IPS-18a (cell line): ENCODE data around the gene SSBP2.

ENCODE experiments used
- H3K27ac ChIP-seq: one replicate; pipeline ENCODE4 v1.5.1; 2013; ENCODE audit warnings: low read length
- H3K27me3 ChIP-seq: one replicate; pipeline ENCODE4 v1.6.1; 2013; ENCODE audit warnings: mild to moderate bottlenecking, low read length; ENCODE audit not compliant: control insufficient read depth, insufficient read depth
- H3K36me3 ChIP-seq: one replicate; pipeline ENCODE4 v1.6.1; 2013; ENCODE audit warnings: low read depth, low read length; ENCODE audit not compliant: control insufficient read depth
- H3K4me1 ChIP-seq: one replicate; pipeline ENCODE4 v1.6.1; 2013; ENCODE audit warnings: low read depth, low read length; ENCODE audit not compliant: control insufficient read depth
- H3K4me3 ChIP-seq: one replicate; pipeline ENCODE4 v1.5.1; 2013; ENCODE audit warnings: low read length
- H3K9ac ChIP-seq: one replicate; pipeline ENCODE4 v1.6.1; 2013; ENCODE audit warnings: mild to moderate bottlenecking, low read length, moderate library complexity
- H3K9me3 ChIP-seq: one replicate; pipeline ENCODE4 v1.6.1; 2013; ENCODE audit warnings: low read depth, low read length; ENCODE audit not compliant: control insufficient read depth

Gene SSBP2

DNA sequence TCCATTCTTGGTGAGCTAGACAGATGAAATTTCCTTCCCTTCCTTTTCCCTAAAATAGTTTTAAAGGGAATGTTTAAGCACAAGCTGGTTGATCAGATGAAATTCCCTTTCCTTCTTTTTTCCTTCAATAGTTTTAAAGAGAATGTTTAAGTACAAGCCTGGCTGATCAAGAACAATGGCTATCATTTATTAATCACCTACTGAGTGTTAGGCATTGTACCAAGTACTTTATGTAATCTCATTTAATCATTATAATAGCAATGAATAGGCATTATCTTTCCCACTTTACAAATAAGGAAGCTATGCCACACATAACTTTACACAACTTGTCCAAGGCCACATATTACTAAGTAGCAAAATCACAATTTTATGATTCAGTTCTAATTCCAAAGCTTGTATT lies 205.0 kb downstream of the SSBP2 start:
- Histone ChIP-seq H3K27ac (no peak overlapping the region), H3K4me1 (no peaks in the 10 kb centered on the region), H3K4me3 (no peak overlapping the region), H3K9ac (no peak overlapping the region), H3K27me3 (no peaks in the 10 kb centered on the region), H3K36me3 (no peaks in the 10 kb centered on the region), H3K9me3 (no peaks in the 10 kb centered on the region)

DNA sequence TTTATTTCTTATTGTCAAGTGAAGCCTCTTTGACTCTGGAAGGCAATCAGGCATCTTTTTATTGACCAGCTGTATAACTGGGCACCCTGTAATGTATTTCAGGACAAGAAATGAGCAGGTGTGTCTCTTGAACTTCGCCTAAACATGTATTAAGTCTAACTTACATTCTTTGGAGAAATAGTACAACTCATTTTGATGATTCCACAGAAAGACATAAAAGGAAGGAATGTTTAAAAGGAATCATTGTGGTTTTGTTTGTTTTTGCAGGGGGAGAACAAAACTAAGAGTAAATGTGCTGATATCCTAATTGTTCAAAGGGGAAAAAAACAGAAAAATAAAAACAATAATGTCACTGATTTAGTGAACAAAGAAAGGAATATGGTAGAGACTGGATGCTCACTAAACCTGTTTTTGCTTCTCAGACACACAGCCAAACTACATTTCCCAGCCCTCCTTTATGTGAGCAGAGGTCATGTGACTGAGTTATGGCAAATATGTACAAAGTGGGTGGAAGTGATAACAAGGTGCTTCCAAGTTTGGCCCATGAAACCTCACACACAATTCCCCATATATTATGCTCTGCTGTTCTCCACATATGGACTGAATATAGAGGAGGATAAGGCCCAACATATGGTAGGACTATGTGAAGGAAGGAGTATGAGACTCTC lies 206.4 kb downstream of the SSBP2 start:
- H3K9me3 ChIP-seq = no peaks in the 10 kb centered on the region
- no peaks in the 10 kb centered on the region for H3K4me1 ChIP-seq
- no peak overlapping the region for H3K27ac ChIP-seq

DNA sequence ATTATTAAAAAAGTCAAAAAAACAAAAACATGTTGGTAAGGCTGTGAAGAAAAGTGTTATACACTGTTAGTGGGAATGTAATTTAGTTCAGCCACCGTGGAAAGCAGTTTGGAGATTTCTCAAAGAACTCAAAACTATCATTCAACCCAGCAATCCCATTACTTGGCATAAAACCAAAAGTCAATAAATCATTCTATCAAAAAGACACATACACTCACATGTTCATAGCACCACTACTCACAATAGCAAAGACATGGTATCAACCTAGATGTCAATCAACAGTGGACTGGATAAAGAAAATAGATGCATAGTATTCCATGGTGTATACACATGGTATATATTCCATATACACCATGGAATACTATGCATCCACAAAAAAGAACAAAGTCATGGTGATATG lies 208.7 kb downstream of the SSBP2 start:
- Histone ChIP-seq H3K27ac (no peak overlapping the region), H3K9ac (no peak overlapping the region), H3K36me3 (no peaks in the 10 kb centered on the region), H3K27me3 (no peaks in the 10 kb centered on the region), H3K4me3 (no peak overlapping the region), H3K4me1 (no peaks in the 10 kb centered on the region), H3K9me3 (no peaks in the 10 kb centered on the region)

More for the DNA sequence above, 206.4 kb downstream of the SSBP2 start:
- Histone ChIP-seq H3K9ac (no peak overlapping the region), H3K27me3 (no peaks in the 10 kb centered on the region), H3K4me3 (no peak overlapping the region), H3K36me3 (no peaks in the 10 kb centered on the region)

DNA sequence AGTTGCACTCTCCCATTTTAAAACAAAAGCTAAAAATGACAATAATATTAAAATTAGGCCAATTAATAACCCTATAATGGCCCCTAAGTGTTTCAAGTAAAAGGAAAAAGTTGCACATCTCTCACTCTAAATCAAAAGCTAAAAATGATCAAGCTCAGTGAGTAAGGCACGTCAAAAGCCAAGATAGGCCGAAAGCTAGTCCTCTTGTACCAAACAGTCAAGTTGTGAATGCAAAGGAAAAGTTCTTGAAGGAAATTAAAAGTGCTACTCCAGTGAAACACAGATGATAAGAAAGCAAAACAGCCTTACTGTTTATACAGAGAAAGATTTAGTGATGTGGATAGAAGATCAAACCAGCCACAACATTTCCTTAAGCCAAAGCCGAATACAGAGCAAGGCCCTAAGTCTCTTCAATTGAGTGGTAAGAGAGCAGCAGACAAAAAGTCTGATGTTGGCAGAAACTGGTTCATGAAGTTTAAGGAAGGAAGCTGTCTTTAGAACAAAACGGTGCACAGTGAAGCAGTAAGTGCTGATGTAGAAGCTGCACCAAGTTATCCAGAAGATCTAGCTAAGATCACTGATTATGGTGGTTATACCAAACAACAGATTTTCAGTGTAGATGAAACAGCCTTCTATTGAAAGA lies 212.9 kb downstream of the SSBP2 start:
- H3K36me3 ChIP-seq = no peaks in the 10 kb centered on the region
- H3K9ac ChIP-seq = no peak overlapping the region
- H3K27ac ChIP-seq = no peak overlapping the region
- no peaks in the 10 kb centered on the region for H3K4me1 ChIP-seq
- H3K27me3 ChIP-seq = no peaks in the 10 kb centered on the region
- H3K9me3 ChIP-seq = no peaks in the 10 kb centered on the region
- H3K4me3 ChIP-seq = no peak overlapping the region

GRCh38 chr5:81534441-81534840 lies 216.5 kb downstream of the SSBP2 start:
- no peaks in the 10 kb centered on the region for H3K9me3 ChIP-seq
- no peak overlapping the region for H3K4me3 ChIP-seq
- no peak overlapping the region for H3K27ac ChIP-seq
- H3K36me3 ChIP-seq = no peaks in the 10 kb centered on the region
- H3K27me3 ChIP-seq = no peaks in the 10 kb centered on the region
- H3K4me1 ChIP-seq = no peaks in the 10 kb centered on the region
- no peak overlapping the region for H3K9ac ChIP-seq

GRCh38 chr5:81533629-81534405 lies 217.1 kb downstream of the SSBP2 start:
- H3K4me1 ChIP-seq = no peaks in the 10 kb centered on the region
- H3K27me3 ChIP-seq = no peaks in the 10 kb centered on the region
- no peak overlapping the region for H3K4me3 ChIP-seq
- H3K36me3 ChIP-seq = no peaks in the 10 kb centered on the region
- H3K9me3 ChIP-seq = no peaks in the 10 kb centered on the region
- H3K9ac ChIP-seq = no peak overlapping the region
- H3K27ac ChIP-seq = no peak overlapping the region

DNA sequence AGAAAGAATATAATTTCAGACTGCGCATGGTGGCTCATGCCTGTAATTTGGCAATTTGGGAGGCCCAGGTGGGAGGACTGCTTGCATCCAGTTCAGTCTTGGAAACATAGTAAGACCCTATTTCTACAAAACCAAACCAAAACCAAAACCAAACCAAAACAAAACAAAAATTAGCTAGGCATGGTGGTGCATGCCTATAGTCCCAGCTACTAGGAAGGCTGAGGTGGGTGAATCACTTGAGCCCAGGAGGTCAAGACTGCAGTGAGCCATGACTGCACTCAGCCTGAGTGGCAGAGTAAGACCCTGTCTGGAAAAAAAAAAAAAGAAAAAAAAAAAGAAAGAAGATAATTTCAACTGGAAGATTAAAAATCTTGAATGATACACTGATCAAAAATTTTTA lies 220.0 kb downstream of the SSBP2 start:
- H3K4me1 ChIP-seq = no peaks in the 10 kb centered on the region
- no peaks in the 10 kb centered on the region for H3K27me3 ChIP-seq
- H3K9me3 ChIP-seq = no peaks in the 10 kb centered on the region
- no peaks in the 10 kb centered on the region for H3K36me3 ChIP-seq
- H3K4me3 ChIP-seq = no peak overlapping the region
- no peak overlapping the region for H3K9ac ChIP-seq
- no peak overlapping the region for H3K27ac ChIP-seq

DNA sequence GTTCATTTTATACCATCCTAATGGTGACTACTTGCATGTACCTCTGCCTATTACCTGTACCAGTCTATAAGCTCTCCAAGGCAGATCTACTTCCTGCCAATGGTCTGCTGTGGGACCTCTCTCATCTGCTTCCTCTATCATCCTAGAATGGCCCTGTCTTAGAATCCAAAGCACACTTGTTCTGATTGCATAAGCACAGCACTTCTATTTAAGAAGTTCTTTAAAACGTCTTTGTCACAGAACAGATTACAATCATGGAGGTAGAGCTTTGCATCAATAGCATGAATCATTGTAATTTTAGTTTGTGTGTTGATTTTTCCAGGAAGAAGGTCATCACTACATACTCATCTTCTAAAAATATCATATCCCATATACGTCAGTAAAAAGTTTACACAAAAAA lies 225.2 kb downstream of the SSBP2 start:
- no peak overlapping the region for H3K27ac ChIP-seq

DNA sequence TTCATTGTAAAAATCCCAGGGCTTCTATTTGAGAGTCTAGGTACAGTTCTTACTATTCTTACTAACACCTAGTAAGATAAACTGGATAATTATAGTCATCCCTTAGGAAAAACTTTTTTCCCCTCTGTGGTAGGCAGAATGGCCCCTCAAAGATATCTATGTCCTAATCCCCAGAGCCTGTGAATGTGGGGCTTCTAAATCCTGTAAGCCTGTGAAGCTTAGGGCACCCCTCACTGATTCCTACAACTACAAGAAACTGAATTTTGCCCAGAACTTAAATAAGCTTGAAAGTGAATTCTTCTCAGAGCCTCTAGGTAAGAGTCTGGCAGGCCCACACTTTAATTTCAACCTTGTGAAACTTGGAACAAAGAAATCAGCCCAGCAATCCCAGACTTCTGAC lies 226.9 kb downstream of the SSBP2 start:
- H3K4me3 ChIP-seq = no peak overlapping the region
- no peaks in the 10 kb centered on the region for H3K4me1 ChIP-seq
- no peaks in the 10 kb centered on the region for H3K9me3 ChIP-seq
- no peaks in the 10 kb centered on the region for H3K27me3 ChIP-seq
- no peak overlapping the region for H3K27ac ChIP-seq
- H3K36me3 ChIP-seq = no peaks in the 10 kb centered on the region
- no peak overlapping the region for H3K9ac ChIP-seq

More for the DNA sequence above, 225.2 kb downstream of the SSBP2 start:
- Histone ChIP-seq H3K4me1 (no peaks in the 10 kb centered on the region), H3K4me3 (no peak overlapping the region), H3K27me3 (no peaks in the 10 kb centered on the region), H3K36me3 (no peaks in the 10 kb centered on the region), H3K9ac (no peak overlapping the region), H3K9me3 (no peaks in the 10 kb centered on the region)

- H3K36me3 ChIP-seq = no peaks in the 10 kb centered on the region
- no peak overlapping the region for H3K27ac ChIP-seq
- H3K9me3 ChIP-seq = no peaks in the 10 kb centered on the region
- H3K4me1 ChIP-seq = no peaks in the 10 kb centered on the region
- H3K9ac ChIP-seq = no peak overlapping the region
- no peaks in the 10 kb centered on the region for H3K27me3 ChIP-seq
- H3K4me3 ChIP-seq = no peak overlapping the region
Observed at GRCh38 chr5:81522571-81522970, 228.3 kb downstream of the SSBP2 start.

DNA sequence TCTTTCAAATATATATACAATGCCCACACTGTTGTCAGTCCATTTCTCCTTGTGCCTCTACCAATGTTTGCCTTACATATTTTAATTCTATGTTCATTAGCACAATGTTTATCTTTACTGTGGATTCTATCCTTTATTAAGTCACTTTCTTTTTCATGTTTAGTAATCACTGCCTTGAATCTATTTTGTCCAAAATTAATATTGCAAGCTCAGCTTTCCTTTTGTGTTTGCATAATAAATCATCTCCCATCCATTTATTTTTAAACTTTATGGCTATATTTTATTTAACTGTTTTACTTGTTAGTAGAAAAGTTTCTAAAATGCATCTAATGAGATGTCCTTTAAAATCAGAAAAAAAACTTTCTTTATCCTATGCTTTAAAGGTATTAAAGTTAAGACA lies 230.1 kb downstream of the SSBP2 start:
- Histone ChIP-seq H3K4me3 (no peak overlapping the region), H3K9me3 (no peaks in the 10 kb centered on the region), H3K4me1 (no peaks in the 10 kb centered on the region), H3K36me3 (no peaks in the 10 kb centered on the region), H3K27me3 (no peaks in the 10 kb centered on the region), H3K27ac (no peak overlapping the region), H3K9ac (no peak overlapping the region)
